PC-3 (cell line): ENCODE results near the gene DPP7. TPM values are rescaled to one million over a fixed set of nuclear protein-coding genes. Genes with fewer than 3 reads are reported as not detected.

ENCODE experiments used
- ATAC-seq: fragments of 200-7000 bp; cut with Tn5 transposase; 2 replicates; pipeline ENCODE4 v1.9.1; 2020; ENCODE audit warnings: mild to moderate bottlenecking, moderate library complexity
- BruUV-seq: library from RNA; stranded (reverse); fragments of 400-500 nt; replicated peaks from 2 replicates; lab custom pipeline; 2021; lab: Mats Ljungman, UMichigan
- CTCF ChIA-PET: fragments of 300-600 bp; sonication (Branson Sonifier 250); formaldehyde crosslinking; loops from one replicate; lab custom pipeline; 2022; ENCODE audit warnings: antibody characterized with exemption; lab: Charles Lee
- POLR2A ChIA-PET: fragments of 300-600 bp; sonication (Branson Sonifier 250); formaldehyde crosslinking; loops from one replicate; lab custom pipeline; 2022; ENCODE audit warnings: antibody characterized with exemption; ENCODE audit not compliant: unreplicated experiment; lab: Charles Lee
- DNase-seq: peaks from one replicate; pipeline ENCODE4 v3.0.0-alpha.2; 2015
- H2AFZ ChIP-seq: fragments of 300-600 bp; sonication (generic); 2 replicates; pipeline ENCODE4 v1.6.0; 2016; ENCODE audit warnings: antibody characterized with exemption, low read length
- H3F3A ChIP-seq: fragments of 300-600 bp; sonication (generic); one replicate; pipeline ENCODE4 v1.6.0; 2017; ENCODE audit warnings: antibody characterized with exemption, low read length, control low read depth, mild to moderate bottlenecking; ENCODE audit not compliant: unreplicated experiment
- H3K27ac ChIP-seq: fragments of 300-600 bp; sonication (generic); 2 replicates; pipeline ENCODE4 v1.5.1; 2016; ENCODE audit warnings: mild to moderate bottlenecking, low read length
- H3K27me3 ChIP-seq: fragments of 300-600 bp; sonication (generic); 2 replicates; pipeline ENCODE4 v1.6.1; 2016; ENCODE audit warnings: low read length, mixed read lengths
- H3K36me3 ChIP-seq: fragments of 300-600 bp; sonication (generic); 2 replicates; pipeline ENCODE4 v1.6.1; 2016; ENCODE audit warnings: low read depth, mixed run types, low read length, mixed read lengths
- H3K4me1 ChIP-seq: fragments of 300-600 bp; sonication (generic); 2 replicates; pipeline ENCODE4 v1.5.1; 2016; ENCODE audit warnings: low read length; ENCODE audit not compliant: insufficient read depth
- H3K4me2 ChIP-seq: fragments of 300-600 bp; sonication (generic); 2 replicates; pipeline ENCODE4 v1.6.0; 2016; ENCODE audit warnings: low read length
- H3K4me3 ChIP-seq: fragments of 300-600 bp; sonication (generic); 2 replicates; pipeline ENCODE4 v1.5.1; 2016; ENCODE audit warnings: mild to moderate bottlenecking, low read length, mixed read lengths
- H3K79me2 ChIP-seq: fragments of 300-600 bp; sonication (generic); 2 replicates; pipeline ENCODE4 v1.6.1; 2017; ENCODE audit warnings: low read length, mixed read lengths
- H3K9ac ChIP-seq: fragments of 300-600 bp; sonication (generic); 2 replicates; pipeline ENCODE4 v1.6.0; 2016; ENCODE audit warnings: mild to moderate bottlenecking, low read length
- H3K9me2 ChIP-seq: fragments of 300-600 bp; sonication (generic); replicated peaks from 2 replicates; pipeline ENCODE4 v1.6.1; 2016; ENCODE audit warnings: mixed run types, low read length, mixed read lengths
- H3K9me3 ChIP-seq: fragments of 300-600 bp; sonication (generic); 2 replicates; pipeline ENCODE4 v1.6.1; 2016; ENCODE audit warnings: low read length, mixed read lengths
- H4K20me1 ChIP-seq: fragments of 300-600 bp; sonication (generic); 2 replicates; pipeline ENCODE4 v1.6.1; 2016; ENCODE audit warnings: low read length, mixed read lengths
- EZH2 ChIP-seq: fragments of 300-600 bp; sonication (generic); IDR thresholded peaks from one replicate; pipeline ENCODE4 v1.6.1; 2017; ENCODE audit warnings: antibody characterized with exemption, mild to moderate bottlenecking, low read length; ENCODE audit not compliant: unreplicated experiment
- EZH2phosphoT487 ChIP-seq: fragments of 300-600 bp; sonication (generic); IDR thresholded peaks from 2 replicates; pipeline ENCODE4 v1.6.1; 2018; ENCODE audit warnings: mild to moderate bottlenecking, antibody characterized with exemption, low read length, borderline replicate concordance
- intact Hi-C: fragments of 100-400 bp; cut with micrococcal nuclease; formaldehyde crosslinking; loops from 2 replicates; pipeline ENCODE4 v1.9.0; 2023
- total RNA-seq: library from RNA; depleted of rRNA; stranded (reverse); fragments of >200 nt; gene quantifications from 2 replicates; pipeline ENCODE4 v1.2.3, GENCODE V29; 2014
- TF ChIP-seq, protein P1 (sequence below): fragments of 300-600 bp; sonication (generic); conservative IDR thresholded peaks from 2 replicates; pipeline ENCODE4 v1.5.1; 2017; ENCODE audit warnings: antibody characterized with exemption, low read depth, mild to moderate bottlenecking, low read length

The DPP7 gene
- total RNA-seq, 1 experiment from 2014 or later = 103 TPM

- peak overlapping the region; percentile 84; the same call in 1 of the 2 replicates for H3K4me3 ChIP-seq
- H3K27ac ChIP-seq = no peak overlapping the region
- H3K9me3 ChIP-seq = no peaks in the 10 kb centered on the region
- H3K4me1 ChIP-seq = peaks cover 20% of the 10 kb centered on the region
- peaks cover 30% of the 10 kb centered on the region for H3K79me2 ChIP-seq
- CTCF ChIA-PET = interaction anchor here (0.5 to 1.2 kb wide), 6 partner anchors 12 to 520 kb away, joined by 3 to 12 read pairs (median 4); partner anchors contain the start of genes NPDC1 and ZMYND19
- peak overlapping the region; percentile 37 for H3K9ac ChIP-seq
- no TSS peak for BruUV-seq
- no peaks in the 10 kb centered on the region for H3K9me2 ChIP-seq
- no peaks in the 10 kb centered on the region for H3K27me3 ChIP-seq
- no peaks in the 10 kb centered on the region for H3K36me3 ChIP-seq
- ATAC-seq (peak; percentile 21), DNase-seq (no peak)
- peaks cover 13% of the 10 kb centered on the region; the same call in 1 of the 2 replicates for H4K20me1 ChIP-seq
- POLR2A ChIA-PET = no interaction called here
- intact Hi-C loops = loop anchor here (1.0 kb wide), 1 partner anchor 15 kb away; the partner anchor contains the start of gene MAN1B1
- peak overlapping the region; percentile 69 for H2AFZ ChIP-seq
- TF ChIP-seq EZH2phosphoT487 (no peak), EZH2 (no peak)
- TF ChIP-seq, protein P1, sequence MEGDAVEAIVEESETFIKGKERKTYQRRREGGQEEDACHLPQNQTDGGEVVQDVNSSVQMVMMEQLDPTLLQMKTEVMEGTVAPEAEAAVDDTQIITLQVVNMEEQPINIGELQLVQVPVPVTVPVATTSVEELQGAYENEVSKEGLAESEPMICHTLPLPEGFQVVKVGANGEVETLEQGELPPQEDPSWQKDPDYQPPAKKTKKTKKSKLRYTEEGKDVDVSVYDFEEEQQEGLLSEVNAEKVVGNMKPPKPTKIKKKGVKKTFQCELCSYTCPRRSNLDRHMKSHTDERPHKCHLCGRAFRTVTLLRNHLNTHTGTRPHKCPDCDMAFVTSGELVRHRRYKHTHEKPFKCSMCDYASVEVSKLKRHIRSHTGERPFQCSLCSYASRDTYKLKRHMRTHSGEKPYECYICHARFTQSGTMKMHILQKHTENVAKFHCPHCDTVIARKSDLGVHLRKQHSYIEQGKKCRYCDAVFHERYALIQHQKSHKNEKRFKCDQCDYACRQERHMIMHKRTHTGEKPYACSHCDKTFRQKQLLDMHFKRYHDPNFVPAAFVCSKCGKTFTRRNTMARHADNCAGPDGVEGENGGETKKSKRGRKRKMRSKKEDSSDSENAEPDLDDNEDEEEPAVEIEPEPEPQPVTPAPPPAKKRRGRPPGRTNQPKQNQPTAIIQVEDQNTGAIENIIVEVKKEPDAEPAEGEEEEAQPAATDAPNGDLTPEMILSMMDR = no peak
- peak overlapping the region; percentile 80 for H3K4me2 ChIP-seq
- peaks cover 2% of the 10 kb centered on the region for H3F3A ChIP-seq
These were observed 43.6 kb downstream of the DPP7 start for GRCh38 chr9:137070906-137071275.

DNA sequence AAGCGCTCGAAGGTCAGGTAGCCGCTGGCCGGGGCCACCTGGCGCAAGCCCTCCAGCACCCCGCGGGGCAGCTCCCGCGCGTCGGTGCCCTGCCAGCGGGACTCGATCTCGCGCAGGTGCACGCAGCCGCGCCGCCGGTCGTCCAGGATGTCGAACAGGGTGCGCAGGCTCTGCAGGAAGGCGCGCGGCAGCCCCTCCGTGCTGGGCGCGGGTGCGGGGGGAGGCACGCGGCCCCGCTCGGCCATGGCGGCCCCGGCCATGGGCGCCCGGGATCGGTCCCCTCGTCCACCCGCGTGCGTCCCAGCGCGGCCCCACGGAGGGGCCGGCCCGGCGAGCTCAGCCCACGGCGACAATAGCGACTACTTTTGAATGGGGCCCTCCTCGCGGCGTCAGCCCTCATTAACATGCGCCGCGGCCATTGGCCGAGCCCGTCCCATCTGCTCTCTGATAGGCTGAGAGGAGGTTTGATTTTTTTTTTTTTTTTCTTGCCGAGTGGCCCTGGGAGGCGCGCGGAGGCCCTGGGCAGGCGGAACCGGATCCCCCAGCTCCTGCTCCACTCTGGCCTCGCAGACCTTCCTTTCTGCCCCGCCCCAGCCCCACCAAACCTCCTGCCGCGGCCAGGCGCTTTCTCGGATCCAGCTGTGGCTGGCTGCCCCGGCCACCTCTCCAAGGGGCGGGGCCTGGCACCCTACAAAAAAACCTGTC is 44.2 kb downstream of the DPP7 start, which contains the start of gene SAPCD2:
Gene SAPCD2 (minus strand): TSS at position 357 of the 705 bp plus-strand sequence. CDS start 97 bp downstream, at position 260.
- ATAC-seq (peak; percentile 82), DNase-seq (peak; percentile 88)
- intact Hi-C loops = loop anchor here (1.0 kb wide), 1 partner anchor 16 kb away; the partner anchor contains the start of gene MAN1B1
- H3K27me3 ChIP-seq = no peaks in the 10 kb centered on the region
- peak within 1 kb of the TSS; percentile 84 for H3K4me3 ChIP-seq
- no peak within 1 kb of the TSS for H3K27ac ChIP-seq
- no peaks in the 10 kb centered on the region for H3K9me2 ChIP-seq
- peak within 1 kb of the TSS; percentile 47 for H3K9ac ChIP-seq
- H3K36me3 ChIP-seq = no peaks in the 10 kb centered on the region
- peaks cover 30% of the 10 kb centered on the region for H3K79me2 ChIP-seq
- TF ChIP-seq, protein P1 = no peak
- TF ChIP-seq EZH2 (no peak), EZH2phosphoT487 (no peak)
- H3K9me3 ChIP-seq = no peaks in the 10 kb centered on the region
- BruUV-seq = no TSS peak
- POLR2A ChIA-PET = interaction anchor here (0.7 kb wide), 1 partner anchor 121 kb away, joined by 10 read pairs; no protein-coding TSS in a partner anchor
- peaks cover 2% of the 10 kb centered on the region for H3F3A ChIP-seq
- H3K4me2 ChIP-seq = peak within 1 kb of the TSS; percentile 95
- peak within 1 kb of the TSS; percentile 69 for H2AFZ ChIP-seq
- H3K4me1 ChIP-seq = peaks cover 20% of the 10 kb centered on the region
- H4K20me1 ChIP-seq = peaks cover 13% of the 10 kb centered on the region; the same call in 1 of the 2 replicates
- CTCF ChIA-PET = interaction anchor here (0.5 to 1.2 kb wide), 5 partner anchors 21 to 520 kb away, joined by 3 to 12 read pairs (median 4); partner anchors contain the start of genes NPDC1 and ZMYND19
